Lung (tissue), 12 donors: ENCODE measurements around the gene SLC35E1. TPM values are rescaled to one million over a fixed set of nuclear protein-coding genes. Genes with fewer than 3 reads are reported as not detected.

Experiments used
- ATAC-seq: fragments of 200-7000 bp; cut with Tn5 transposase; one replicate; pipeline ENCODE4 v1.9.1; 2020; ENCODE audit warnings: moderate number of reproducible peaks; ENCODE audit not compliant: insufficient read depth, low FRiP score
- DNase-seq, 3 donors: peaks; one replicate each; pipeline ENCODE4 v3.0.0-alpha.2; 2013 to 2017
- H3K27ac ChIP-seq, 2 donors: one replicate each; pipeline ENCODE4 v1.5.1; 2013; ENCODE audit warnings: mild to moderate bottlenecking in 2 of 2, moderate library complexity in 2 of 2, control low read depth in 1 of 2, inconsistent platforms in 1 of 2, low read depth in 1 of 2, low read length in 1 of 2
- H3K27me3 ChIP-seq, 3 donors: one replicate each; pipeline ENCODE4 v1.5.1; 2013; ENCODE audit warnings: low read length in 2 of 3; ENCODE audit not compliant: control insufficient read depth in 3 of 3, insufficient read depth in 3 of 3
- H3K36me3 ChIP-seq, 4 donors: one replicate each; pipeline ENCODE4 v1.5.1; 2013; ENCODE audit warnings: low read length in 4 of 4, mild to moderate bottlenecking in 1 of 4, moderate library complexity in 1 of 4; ENCODE audit not compliant: control insufficient read depth in 4 of 4, insufficient read depth in 4 of 4
- H3K4me1 ChIP-seq, 5 donors: one replicate each; pipeline ENCODE4 v1.5.1; 2013; ENCODE audit warnings: low read length in 5 of 5, mild to moderate bottlenecking in 2 of 5, moderate library complexity in 1 of 5; ENCODE audit not compliant: control insufficient read depth in 5 of 5, insufficient read depth in 5 of 5
- H3K4me3 ChIP-seq: one replicate; pipeline ENCODE4 v1.5.1; 2013; ENCODE audit warnings: mild to moderate bottlenecking, control low read depth, moderate library complexity
- H3K9ac ChIP-seq, 2 donors: one replicate each; pipeline ENCODE4 v1.5.1; 2013; ENCODE audit warnings: low read length in 2 of 2, control low read depth in 1 of 2; ENCODE audit not compliant: insufficient read depth in 1 of 2
- H3K9me3 ChIP-seq, 4 donors: one replicate each; pipeline ENCODE4 v1.5.1; 2013; ENCODE audit warnings: low read length in 3 of 4, mild to moderate bottlenecking in 1 of 4, moderate library complexity in 1 of 4; ENCODE audit not compliant: control insufficient read depth in 4 of 4, insufficient read depth in 3 of 4
- WGBS, 2 donors: extraction: QIAGEN DNeasy Blood & Tissue Kit; methylation state at CpG; one replicate each; pipeline ENCODE4 v1.1.7; 2013; 5-methylcytosine and 5-hydroxymethylcytosine counted together
- polyA plus RNA-seq, 2 donors: library from polyadenylated mRNA; stranded (reverse); fragments of 200-250 nt; gene quantifications; one replicate each; pipeline ENCODE4 v1.2.1, GENCODE V29; 2013
- total RNA-seq, 2 donors: library from RNA; depleted of rRNA in 1 of 2; stranded (reverse); fragments of >200 nt in 1 of 2; gene quantifications; one replicate each; pipeline ENCODE4 v1.2.1, GENCODE V29; 2014 to 2021
- TF ChIP-seq, protein P1 (sequence below): IDR thresholded peaks from 2 replicates; pipeline ENCODE4 v1.5.1; 2012; ENCODE audit warnings: mild to moderate bottlenecking; ENCODE audit errors: control extremely low read depth, extremely low read depth
- donor health status: control.
- donor health status: control.
- donor health status: Bipolar disorder and iron deficiency.
- donor health status: healthy.
- donor health status: DM: yes; HTN: yes; CAD: no.

The SLC35E1 gene
- total and polyA plus RNA-seq, 4 donors = 24.9 to 58.1 (median 33.3) TPM

DNA sequence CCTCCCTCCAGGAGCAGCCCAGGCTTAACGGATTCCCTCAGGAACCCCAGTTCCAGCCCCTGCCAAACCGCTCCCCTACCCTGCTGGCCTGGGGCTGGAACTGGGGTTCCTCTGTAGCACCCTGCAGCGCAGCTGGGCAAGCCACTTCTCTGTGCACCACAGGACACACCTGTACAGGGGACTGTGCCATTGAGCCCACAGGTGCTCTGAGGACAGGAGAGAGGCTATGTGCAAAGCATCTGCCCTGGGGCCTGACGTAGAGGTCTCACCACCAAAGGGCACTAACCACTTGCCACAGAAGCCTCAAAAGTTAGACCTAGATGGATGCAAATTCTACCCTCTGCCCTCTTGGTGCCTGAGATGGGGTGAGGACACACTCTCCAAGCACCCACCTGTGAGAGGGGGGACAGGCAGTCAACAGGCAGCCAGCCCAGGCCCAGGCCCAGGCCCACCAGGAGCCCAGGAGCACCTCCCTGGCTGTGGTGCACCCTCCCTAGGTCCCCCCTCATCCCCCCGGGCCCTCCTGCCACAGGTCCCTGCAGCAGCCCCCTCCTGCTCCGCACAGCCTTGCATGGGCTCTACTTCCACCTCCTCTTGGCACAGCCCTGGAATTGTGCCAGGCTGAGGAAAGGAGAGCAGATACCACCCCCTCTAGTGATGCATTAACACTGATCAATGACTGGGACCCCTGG is 27.6 kb upstream of the SLC35E1 start:
- Histone ChIP-seq H3K9ac (no peak overlapping the region), H3K4me3 (no peak overlapping the region), H3K36me3 (no peaks in the 10 kb centered on the region), H3K4me1 (peaks cover 0 to 19% (median 0%) of the 10 kb centered on the region in 5 donors), H3K27ac (no peak overlapping the region), H3K27me3 (no peaks in the 10 kb centered on the region), H3K9me3 (no peaks in the 10 kb centered on the region)
- TF ChIP-seq, protein P1, sequence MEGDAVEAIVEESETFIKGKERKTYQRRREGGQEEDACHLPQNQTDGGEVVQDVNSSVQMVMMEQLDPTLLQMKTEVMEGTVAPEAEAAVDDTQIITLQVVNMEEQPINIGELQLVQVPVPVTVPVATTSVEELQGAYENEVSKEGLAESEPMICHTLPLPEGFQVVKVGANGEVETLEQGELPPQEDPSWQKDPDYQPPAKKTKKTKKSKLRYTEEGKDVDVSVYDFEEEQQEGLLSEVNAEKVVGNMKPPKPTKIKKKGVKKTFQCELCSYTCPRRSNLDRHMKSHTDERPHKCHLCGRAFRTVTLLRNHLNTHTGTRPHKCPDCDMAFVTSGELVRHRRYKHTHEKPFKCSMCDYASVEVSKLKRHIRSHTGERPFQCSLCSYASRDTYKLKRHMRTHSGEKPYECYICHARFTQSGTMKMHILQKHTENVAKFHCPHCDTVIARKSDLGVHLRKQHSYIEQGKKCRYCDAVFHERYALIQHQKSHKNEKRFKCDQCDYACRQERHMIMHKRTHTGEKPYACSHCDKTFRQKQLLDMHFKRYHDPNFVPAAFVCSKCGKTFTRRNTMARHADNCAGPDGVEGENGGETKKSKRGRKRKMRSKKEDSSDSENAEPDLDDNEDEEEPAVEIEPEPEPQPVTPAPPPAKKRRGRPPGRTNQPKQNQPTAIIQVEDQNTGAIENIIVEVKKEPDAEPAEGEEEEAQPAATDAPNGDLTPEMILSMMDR = no peak
- ATAC-seq (no peak), DNase-seq (no peak)
- WGBS, 2 donors = 85 to 90% methylated on average over 6 of the region's 6 CpGs

DNA sequence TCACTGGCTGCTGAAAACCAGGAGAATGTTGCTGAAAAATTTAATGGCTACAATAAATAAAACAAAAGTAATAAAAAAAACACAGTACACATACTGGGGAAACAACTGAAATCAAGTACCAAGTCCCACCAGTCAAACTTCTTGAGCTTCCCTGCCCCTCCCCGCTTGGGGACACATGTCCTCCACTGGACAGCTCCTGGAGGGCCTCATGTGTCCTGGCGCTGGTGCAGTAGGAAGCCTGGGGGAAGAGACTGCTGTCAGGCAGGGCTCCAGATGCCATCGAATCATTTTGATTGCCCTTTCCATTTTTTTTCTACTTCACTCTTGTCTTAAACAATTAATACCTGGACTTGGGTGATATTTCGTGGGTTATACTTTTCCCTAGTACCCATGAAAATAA is 26.6 kb upstream of the SLC35E1 start:
- Histone ChIP-seq H3K9ac (no peak overlapping the region), H3K27ac (no peak overlapping the region), H3K9me3 (no peaks in the 10 kb centered on the region), H3K4me3 (no peak overlapping the region), H3K36me3 (no peaks in the 10 kb centered on the region), H3K4me1 (peaks cover 0 to 27% (median 0%) of the 10 kb centered on the region in 5 donors), H3K27me3 (no peaks in the 10 kb centered on the region)
- WGBS, 2 donors = 78% methylated on average over 4 of the region's 4 CpGs
- TF ChIP-seq, protein P1 = no peak
- DNase-seq (no peak), ATAC-seq (no peak)

DNA sequence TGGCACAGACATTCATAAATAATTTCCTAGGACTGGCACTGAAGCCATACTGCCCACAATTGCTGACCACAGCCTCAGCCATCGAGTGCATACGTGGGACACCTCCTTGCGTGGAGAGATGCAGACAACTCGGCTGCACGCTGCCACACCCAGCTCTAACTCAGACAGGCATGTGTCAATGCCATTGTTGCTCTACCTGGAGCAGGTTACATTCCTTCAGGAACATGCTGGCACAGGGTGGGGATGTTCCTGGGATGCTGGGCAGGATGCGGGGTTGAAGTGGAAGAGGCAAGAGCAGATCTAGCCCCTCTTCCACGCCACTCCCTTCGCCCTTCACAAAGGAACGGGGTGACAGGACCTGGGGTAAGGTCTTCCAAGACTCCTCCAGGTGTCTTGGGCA is 24.2 kb upstream of the SLC35E1 start:
- no peak overlapping the region for H3K27ac ChIP-seq
- no peak overlapping the region for H3K4me3 ChIP-seq
- no peak for ATAC-seq
- WGBS, 2 donors = 95% methylated on average over 9 of the region's 9 CpGs
- TF ChIP-seq, protein P1 = no peak
- no peak for DNase-seq
- H3K27me3 ChIP-seq = no peaks in the 10 kb centered on the region
- H3K4me1 ChIP-seq = peaks cover 0 to 38% (median 0%) of the 10 kb centered on the region in 5 donors
- H3K36me3 ChIP-seq = peaks cover 0 to 3% (median under 1%) of the 10 kb centered on the region in 4 donors
- no peaks in the 10 kb centered on the region for H3K9me3 ChIP-seq
- no peak overlapping the region for H3K9ac ChIP-seq
